Lower leg skin (tissue), 3 donors: Measurements from ENCODE around the gene GALNS.

Experiments used
- POLR2A ChIP-seq, 2 donors: fragments of 450-650 bp; IDR thresholded peaks; one replicate each; pipeline ENCODE4 v1.6.1; 2016 to 2017; ENCODE audit warnings: antibody characterized with exemption in 2 of 2, mild to moderate bottlenecking in 1 of 2, moderate library complexity in 1 of 2
- TF ChIP-seq, protein P1 (sequence below), 3 donors: fragments of 450-650 bp; IDR thresholded peaks; one replicate each; pipeline ENCODE4 v1.5.1; 2016; ENCODE audit warnings: antibody characterized with exemption in 3 of 3, mild to moderate bottlenecking in 3 of 3, moderate library complexity in 2 of 3

DNA sequence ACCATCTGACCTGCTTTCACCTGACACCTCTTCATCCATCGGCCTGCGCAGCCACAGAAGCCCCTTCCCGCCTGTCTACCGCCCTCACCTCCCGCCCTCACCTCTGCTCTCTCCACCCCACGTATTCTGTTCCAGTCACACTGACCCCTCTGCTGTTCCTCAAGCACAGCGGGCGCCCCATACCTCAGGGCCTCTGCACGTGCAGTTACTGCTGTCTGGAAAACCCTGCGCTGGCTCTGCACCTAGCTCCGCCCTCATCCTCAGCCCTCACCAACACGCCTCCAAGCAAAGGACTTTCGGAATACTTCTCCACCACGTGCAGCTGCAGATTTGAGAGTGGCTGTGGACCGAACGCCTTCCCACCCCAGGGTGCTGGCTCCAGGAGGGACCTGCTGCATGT, 34.3 kb upstream of the GALNS start:
- TF ChIP-seq, protein P1, sequence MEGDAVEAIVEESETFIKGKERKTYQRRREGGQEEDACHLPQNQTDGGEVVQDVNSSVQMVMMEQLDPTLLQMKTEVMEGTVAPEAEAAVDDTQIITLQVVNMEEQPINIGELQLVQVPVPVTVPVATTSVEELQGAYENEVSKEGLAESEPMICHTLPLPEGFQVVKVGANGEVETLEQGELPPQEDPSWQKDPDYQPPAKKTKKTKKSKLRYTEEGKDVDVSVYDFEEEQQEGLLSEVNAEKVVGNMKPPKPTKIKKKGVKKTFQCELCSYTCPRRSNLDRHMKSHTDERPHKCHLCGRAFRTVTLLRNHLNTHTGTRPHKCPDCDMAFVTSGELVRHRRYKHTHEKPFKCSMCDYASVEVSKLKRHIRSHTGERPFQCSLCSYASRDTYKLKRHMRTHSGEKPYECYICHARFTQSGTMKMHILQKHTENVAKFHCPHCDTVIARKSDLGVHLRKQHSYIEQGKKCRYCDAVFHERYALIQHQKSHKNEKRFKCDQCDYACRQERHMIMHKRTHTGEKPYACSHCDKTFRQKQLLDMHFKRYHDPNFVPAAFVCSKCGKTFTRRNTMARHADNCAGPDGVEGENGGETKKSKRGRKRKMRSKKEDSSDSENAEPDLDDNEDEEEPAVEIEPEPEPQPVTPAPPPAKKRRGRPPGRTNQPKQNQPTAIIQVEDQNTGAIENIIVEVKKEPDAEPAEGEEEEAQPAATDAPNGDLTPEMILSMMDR (IDR thresholded peaks at IDR 0.05): no peak
- no peak for TF ChIP-seq POLR2A (IDR thresholded peaks at IDR 0.05)
